Measurements from ENCODE around the gene ALDH16A1. TPM values are rescaled to one million over a fixed set of nuclear protein-coding genes. Genes with fewer than 3 reads are reported as not detected.

Gene ALDH16A1
- total RNA-seq, 1 experiment from 2014 or later, result 51.7 TPM

DNA sequence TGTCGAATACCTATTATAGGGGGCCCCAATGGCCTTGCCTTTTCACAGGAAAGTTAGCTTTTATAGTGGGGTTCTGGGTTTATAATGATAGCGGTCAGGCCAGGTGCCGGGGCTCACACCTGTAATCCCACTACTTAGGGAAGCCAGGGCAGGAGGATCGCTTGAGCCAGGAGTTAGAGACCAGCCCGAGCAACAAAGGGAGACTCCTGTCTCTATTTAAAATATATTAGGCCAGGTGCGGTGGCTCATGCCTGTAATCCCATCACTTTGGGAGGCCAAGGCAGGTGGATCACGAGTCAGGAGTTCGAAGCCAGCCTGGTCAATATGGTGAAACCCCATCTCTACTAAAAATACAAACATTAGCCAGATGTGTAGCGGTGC, 50.5 kb downstream of the ALDH16A1 start:
- no peaks in the 10 kb centered on the region; a peak in 1 of 5 replicates for H3K9me3 Mint-ChIP-seq
- no peak overlapping the region for H3K4me3 Mint-ChIP-seq
- no peak overlapping the region for H2BK5ac ChIP-seq (ENCODE audit: insufficient read length, low read length)
- peaks cover 10 to 17% (median 12%) of the 10 kb centered on the region in 3 experiments; a peak in 6 of 7 replicates for H3K36me3 Mint-ChIP-seq (ENCODE audit: insufficient read depth in 1 of 3, low read depth in 3 of 3)
- H3K27me3 ChIP-seq (ENCODE audit: insufficient read depth, low read length), result no peaks in the 10 kb centered on the region
- peaks cover 20 to 23% of the 10 kb centered on the region in 2 experiments for H3K4me1 Mint-ChIP-seq
- H3K4ac ChIP-seq (ENCODE audit: low read depth, low read length), result no peak overlapping the region
- no peak overlapping the region for H4K5ac ChIP-seq (ENCODE audit: insufficient read length, low read depth, low read length)
- no peak for TF ChIP-seq CTCF (conservative IDR thresholded peaks at IDR 0.05)
- no peak overlapping the region for H2BK120ac ChIP-seq (ENCODE audit: low read depth, low read length, poor library complexity, severe bottlenecking)
- H3K23me2 ChIP-seq (ENCODE audit: insufficient read length, low read depth, low read length, poor library complexity, severe bottlenecking), result no peaks in the 10 kb centered on the region
- no peak overlapping the region for H2AFZ ChIP-seq (ENCODE audit: low read length)
- WGBS (ENCODE audit: extremely low coverage, insufficient read length, low lambda C conversion rate), result no CpG with 5 or more reads among the region's 9 CpGs
- H3K18ac ChIP-seq (ENCODE audit: insufficient read length, low read depth, low read length), result no peak overlapping the region
- peak; percentile 24 for DNase-seq
- no peaks in the 10 kb centered on the region for H3K9me3 ChIP-seq (ENCODE audit: control insufficient read depth, low read depth, low read length)
- no peak overlapping the region for H3T11ph ChIP-seq (ENCODE audit: low read length)
- no peak overlapping the region for H2BK12ac ChIP-seq (ENCODE audit: insufficient read length, low read depth, low read length)
- no peak overlapping the region for H4K8ac ChIP-seq (replicated peaks; ENCODE audit: insufficient read length, low read depth, low read length)
- no peak overlapping the region for H3K14ac ChIP-seq (ENCODE audit: insufficient read depth, low read length)
- H3K27ac Mint-ChIP-seq, result no peak overlapping the region; a peak in 1 of 7 replicates
- H3K9ac ChIP-seq (ENCODE audit: extremely low read depth, insufficient read length, low read length), result no peak overlapping the region
- H2BK20ac ChIP-seq (ENCODE audit: low read depth, low read length, poor library complexity, severe bottlenecking), result no peak overlapping the region
- peaks cover 4% of the 10 kb centered on the region; the same call in 1 of the 2 replicates for H3K27me3 Mint-ChIP-seq (ENCODE audit: low read depth)
- no peaks in the 10 kb centered on the region for H3K79me2 ChIP-seq (ENCODE audit: insufficient read depth, low read length)
- H2BK15ac ChIP-seq (ENCODE audit: low read depth, low read length), result no peak overlapping the region
- H3K79me1 ChIP-seq (ENCODE audit: insufficient read depth, low read depth, low read length, poor library complexity, severe bottlenecking), result no peaks in the 10 kb centered on the region
- H3K27ac ChIP-seq (ENCODE audit: insufficient read length, low read depth, low read length), result no peak overlapping the region
- H3K23ac ChIP-seq (ENCODE audit: insufficient read length, low read depth, low read length), result no peak overlapping the region
- no peak overlapping the region for H3K56ac ChIP-seq (ENCODE audit: insufficient read length, low read depth, low read length)
- H4K20me1 ChIP-seq (ENCODE audit: control insufficient read depth, insufficient read depth, insufficient read length), result no peaks in the 10 kb centered on the region
- no peak overlapping the region for H3K4me2 ChIP-seq (ENCODE audit: insufficient read depth, insufficient read length, low read length)
- no peak overlapping the region for H4K91ac ChIP-seq (ENCODE audit: insufficient read length, low read depth, low read length)
- no peaks in the 10 kb centered on the region; the same call in 1 of the 2 replicates for H3K4me1 ChIP-seq (ENCODE audit: insufficient read depth, low read length)
- H2AK5ac ChIP-seq (ENCODE audit: insufficient read length, low read length), result no peak overlapping the region

Measured in H9 (cell line).